Vagina (tissue), 2 donors: ENCODE results near the gene TCF4.

Experiments
- CTCF ChIP-seq, 3 experiments: fragments of 450-650 bp in 2 of 3; fragments of 200-600 bp in 1 of 3; sonication (generic) in 1 of 3; IDR thresholded peaks; one replicate each; pipeline ENCODE4 v1.5.1; 2017 to 2019; ENCODE audit warnings: antibody characterized with exemption in 3 of 3, mild to moderate bottlenecking in 2 of 3, moderate library complexity in 2 of 3
- POLR2A ChIP-seq, 2 donors: fragments of 450-650 bp; IDR thresholded peaks; one replicate each; pipeline ENCODE4 v1.6.1; 2017; ENCODE audit warnings: antibody characterized with exemption in 2 of 2, mild to moderate bottlenecking in 2 of 2, moderate library complexity in 2 of 2
- POLR2AphosphoS5 ChIP-seq, 2 donors: sonication (generic); formaldehyde crosslinking; IDR thresholded peaks; one replicate each; pipeline ENCODE4 v1.9.0; 2017; ENCODE audit warnings: antibody characterized with exemption in 2 of 2, mild to moderate bottlenecking in 2 of 2, low read depth in 1 of 2; ENCODE audit not compliant: insufficient read depth in 1 of 2

- TF ChIP-seq CTCF (IDR thresholded peaks at IDR 0.05) (no peak), POLR2AphosphoS5 (IDR thresholded peaks at IDR 0.05; ENCODE audit: insufficient read depth in 1 of 2, low read depth in 1 of 2) (no peak), POLR2A (IDR thresholded peaks at IDR 0.05) (no peak)
Measured at GRCh38 chr18:55453186-55453585, 134.8 kb downstream of the TCF4 start.
